Kasumi-1 (cell line): ENCODE measurements around the gene POU2AF3.

Source experiments
- DNase-seq, 2 experiments: peaks; one replicate each; lab custom pipeline; 2025; lab: John Stamatoyannopoulos, UW

The POU2AF3 gene

DNA sequence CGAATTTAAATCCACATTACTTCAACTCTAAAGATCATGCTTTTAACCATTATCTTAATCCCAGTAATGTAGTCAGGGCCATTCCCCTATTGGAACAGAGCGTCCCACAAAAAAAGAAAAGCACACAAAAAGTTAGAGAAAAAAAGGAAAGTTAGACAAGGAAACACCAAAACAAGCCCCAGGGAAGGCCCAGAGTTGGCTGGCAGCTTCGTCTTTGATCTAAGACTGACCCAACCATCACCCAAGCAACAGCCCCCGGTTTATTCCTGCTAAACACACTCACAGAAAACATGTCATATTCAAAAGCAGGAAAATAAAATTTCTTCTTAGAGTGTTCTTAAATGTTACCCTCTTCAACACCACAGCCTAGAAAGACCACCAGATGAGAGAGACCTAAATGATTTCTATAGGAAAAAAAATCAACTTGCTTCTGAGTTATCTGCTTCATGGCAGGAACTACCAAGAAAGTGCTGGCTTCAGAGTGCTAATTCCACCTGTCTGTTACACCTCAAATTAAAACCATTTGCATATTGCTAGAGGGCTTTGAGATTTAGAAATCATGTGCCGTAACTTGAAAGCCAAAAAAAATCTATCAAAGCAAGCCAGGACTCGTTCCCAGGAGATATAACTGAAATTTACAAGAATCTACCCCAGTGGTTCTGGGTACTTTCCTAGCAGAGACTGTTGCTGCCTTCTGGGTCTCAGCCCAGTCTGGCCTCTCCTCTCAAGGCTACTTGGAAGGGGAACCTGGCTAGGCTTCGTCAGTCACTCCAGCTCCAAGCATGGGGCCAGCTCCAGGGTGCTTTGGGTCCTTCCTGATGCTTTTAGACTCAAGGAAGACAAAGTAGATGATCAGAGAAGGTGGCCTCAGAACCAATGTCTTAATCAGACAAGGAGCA, 31.2 kb downstream of the POU2AF3 start:
- DNase-seq: no peak

DNA sequence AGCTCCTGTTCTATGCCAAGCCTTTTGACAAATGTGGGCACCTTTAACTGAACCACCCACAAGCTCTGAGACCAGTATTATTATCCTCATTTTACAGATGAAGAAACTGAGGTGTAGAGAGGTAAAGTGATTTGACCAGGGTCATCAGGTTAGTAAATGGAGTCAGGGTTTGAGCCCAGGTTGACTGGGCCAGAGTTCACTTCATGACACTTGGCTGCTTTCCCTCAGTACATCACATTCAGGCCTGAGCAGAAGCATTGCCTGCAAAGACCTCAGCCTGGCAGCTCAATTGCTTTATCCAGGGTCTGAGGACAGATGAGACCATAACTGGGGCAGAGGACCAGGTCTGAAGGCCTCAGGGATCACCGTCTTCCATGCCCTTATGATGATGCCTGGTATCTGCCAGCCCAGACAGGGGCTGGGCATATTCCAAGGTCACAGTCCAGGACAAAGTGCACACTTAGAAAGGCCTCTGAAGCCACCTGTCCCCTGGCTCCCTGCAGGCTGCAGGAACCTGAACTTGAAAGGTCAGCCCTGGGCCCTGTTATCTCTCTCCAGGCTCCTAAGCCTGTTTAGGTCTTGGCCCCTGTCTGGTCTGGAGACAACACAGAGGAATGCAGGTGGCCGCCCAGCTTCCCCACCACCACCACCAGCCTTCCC, 32.0 kb downstream of the POU2AF3 start:
- DNase-seq: no peak

DNA sequence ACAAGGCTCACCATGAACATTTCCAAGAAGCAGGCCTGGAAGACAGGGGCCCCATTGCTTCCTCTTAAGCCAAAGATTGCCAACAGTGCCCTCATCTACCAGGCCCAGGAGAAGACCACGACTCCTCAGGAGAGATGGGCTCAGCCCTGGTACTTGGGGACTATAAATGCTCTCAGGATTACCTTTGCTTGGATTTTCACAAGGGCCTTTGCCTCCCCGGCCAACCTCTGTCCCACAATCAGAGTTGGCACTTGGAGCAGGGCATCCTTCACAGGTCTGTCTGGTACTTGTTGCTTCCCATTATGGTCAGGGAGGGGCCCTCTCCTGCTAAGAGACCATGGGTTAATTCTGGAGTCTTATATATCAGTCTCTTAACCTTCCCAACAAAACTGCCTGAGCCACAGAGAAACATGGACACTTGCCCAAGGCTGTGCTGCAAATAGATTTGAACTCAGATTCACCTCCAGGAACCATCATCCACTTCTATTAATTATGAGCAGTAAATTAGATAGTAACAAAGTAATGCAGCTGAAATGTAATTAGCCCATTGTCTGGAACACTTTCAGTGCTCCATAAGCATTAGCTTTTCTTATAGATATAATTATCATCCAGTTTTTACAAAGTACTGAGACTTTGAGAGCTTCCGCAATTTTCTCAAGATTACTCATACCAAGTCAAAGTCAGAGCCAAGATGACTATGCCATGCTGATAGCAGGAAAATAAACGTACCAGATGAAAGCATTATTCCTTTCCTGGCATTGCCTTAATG, 33.5 kb downstream of the POU2AF3 start:
- DNase-seq: no peak

DNA sequence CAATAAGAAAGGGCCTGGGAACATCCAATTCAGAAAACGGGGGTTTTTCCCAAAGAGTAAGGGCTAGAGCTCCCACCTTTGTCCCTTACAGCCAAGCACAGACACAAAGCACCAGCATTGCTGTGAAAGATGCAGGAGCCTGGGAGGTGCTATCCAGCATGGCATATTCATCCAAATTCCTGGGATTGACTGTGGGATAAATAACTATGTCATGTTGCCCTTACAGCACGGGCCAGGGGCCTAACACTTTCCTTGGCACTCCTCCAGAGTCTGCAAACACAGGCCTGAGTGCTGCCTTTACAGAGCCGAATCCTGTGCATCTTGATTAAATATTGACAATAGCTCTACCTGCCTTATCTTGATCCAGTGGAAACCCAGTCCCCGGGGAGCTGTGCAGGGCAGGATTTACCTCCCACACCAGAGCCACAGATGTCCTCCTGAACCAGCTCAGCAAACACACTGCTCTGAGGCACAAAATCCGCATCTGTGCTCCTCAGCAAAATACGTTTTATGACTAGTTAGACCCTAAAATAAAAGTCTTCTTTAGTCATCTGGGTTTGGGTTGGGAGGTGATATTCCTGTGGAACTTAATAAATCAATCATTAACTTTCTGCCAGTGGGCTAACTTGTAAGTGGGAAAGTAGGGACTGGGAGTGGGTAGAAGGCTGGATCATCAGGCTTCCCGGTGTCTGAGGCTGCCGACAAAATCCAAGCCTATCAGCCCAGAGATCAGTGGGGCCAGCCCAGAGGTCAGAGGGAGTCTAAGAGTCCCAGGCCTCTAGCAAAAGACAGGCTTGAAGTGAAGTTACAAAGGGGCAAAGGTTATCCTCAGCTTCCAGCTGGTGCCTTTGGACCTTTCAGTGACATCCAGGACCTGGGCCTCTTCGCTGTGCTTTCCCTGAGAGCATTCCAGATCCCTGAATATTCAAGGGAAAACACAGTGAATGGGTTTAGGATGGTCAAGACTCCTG, 36.5 kb downstream of the POU2AF3 start:
- DNase-seq: no peak

DNA sequence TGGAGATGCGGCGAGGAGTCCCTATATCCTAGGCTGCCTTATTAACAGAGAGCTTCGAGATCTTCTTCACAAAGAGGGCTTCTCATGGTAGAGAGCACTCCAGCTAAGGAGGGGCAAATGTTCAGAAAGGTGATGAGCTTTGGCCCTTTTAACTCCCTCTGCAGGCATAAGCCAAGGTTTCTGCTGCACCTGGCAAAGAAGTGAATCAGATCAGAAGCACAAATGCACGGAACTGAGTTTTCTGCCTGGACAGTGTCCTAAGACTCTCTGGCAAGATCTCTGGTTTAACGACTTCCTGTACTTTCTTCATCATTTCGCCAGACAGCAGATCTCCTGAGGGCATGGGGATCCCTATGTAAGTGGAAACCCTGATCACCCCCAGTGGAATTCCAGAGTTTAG, 37.2 kb downstream of the POU2AF3 start:
- DNase-seq: no peak

DNA sequence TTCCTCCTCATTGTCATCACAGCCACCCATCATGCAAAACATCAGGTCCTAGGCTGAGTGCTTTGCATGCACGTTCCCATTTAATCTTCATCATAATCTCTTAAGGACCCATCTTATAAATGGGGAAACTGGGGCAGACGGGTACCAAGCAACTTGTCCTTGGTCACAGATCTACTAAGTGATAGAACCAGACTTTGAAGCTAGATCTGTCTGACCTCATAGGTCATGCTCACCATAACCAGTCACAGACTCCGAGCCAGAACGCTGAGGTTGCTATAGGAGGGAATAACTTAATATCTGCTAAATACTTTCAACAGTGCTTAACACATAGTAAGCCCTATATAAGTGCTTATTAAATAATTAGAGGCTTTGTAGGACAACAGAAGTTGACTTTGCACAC, 37.7 kb downstream of the POU2AF3 start:
- no peak for DNase-seq

DNA sequence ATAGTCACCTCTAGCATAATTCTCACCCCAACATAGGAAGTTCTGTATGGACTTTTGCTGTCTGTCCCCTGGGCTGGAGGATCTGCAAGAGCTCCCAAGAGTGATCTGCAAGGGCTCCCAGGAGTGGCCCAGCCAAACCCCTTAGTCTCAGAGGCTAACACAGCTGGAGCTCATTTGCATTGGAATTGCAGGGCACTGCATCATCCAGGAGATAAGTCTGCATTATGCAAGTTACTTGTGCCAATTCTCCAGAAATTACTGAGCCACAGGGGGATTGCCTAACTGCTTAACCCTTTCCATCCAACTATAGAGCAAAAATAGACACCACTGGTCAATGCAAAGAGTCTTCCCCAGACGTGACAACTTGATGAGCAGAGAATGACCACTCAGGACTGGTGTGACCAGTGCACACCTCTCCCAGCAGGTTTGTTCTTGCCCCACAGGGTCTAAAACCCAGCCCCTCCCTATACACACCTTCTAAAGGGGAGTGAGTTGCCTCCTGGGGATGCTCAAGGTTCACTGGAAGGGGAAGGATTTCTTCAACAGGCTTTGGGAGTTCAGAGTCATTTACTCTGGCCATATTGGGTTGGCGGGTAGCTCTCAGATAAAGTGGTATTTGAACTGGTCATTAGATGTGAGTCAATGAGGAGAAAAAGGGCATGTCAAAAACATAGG, 38.4 kb downstream of the POU2AF3 start:
- no peak for DNase-seq

DNA sequence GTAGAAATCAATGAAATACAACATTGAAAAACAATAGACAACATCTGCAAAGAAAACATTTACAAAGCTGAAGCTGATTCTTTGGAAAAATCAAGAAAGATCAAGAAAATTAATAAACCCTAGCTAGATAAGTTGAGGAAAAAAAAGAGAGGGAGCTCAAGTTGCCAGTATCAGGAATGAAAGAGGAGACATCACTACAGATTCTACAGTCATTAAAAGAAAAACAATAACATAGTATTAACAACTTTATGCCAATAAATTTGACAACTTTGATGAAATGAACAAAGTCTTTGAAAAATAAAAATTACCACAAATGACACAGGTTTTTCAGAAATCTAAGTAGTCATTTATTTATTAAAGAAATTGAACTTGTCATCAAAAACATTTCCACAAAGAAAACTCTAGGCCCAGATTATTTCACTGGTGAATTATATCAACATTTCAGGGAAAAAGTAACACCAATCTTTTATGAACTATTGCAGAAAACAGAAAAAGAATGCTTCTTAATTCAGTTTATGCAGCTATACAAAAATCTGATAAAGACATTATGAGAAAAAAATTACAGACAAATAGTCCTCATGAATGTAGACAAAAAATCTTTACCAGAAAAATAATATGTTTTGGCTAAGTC, 41.5 kb downstream of the POU2AF3 start:
- DNase-seq: no peak

DNA sequence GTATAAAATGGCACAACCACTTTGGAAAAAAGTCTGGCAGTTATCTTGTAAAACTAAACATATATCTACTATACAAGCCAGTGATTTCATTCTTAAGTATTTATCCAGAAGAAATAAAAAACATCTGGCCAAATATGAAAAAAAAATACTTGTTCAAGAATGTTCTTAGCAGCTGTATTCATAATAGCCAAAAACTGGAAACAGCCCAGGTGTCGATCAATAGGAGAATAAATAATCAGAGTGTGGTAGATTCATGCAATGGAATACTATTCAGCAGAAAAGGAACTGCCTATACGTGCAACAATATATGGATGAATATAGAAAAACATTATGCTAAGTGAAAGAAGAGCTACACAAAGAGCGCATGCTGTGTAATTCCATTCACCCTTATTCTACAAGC, 44.0 kb downstream of the POU2AF3 start:
- no peak for DNase-seq

DNA sequence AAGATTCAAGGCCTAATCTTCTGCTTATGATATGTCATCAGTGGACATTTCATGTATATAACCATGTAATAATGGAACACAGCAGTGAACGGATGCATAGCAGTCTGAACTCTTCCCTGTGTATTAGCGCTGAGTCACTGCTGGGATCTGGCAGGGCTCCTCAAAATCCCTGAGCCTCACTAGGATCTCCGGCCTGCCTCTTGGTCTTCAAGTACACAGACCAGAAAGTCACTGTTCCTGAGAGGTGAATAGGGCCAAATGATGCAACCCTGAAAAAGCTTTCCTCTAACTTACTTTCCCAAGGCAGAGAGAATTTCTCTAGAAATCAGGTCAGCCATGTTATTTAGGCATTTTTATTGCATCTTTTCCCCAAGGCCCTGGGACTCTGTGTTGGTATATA, 45.7 kb downstream of the POU2AF3 start:
- no peak for DNase-seq

DNA sequence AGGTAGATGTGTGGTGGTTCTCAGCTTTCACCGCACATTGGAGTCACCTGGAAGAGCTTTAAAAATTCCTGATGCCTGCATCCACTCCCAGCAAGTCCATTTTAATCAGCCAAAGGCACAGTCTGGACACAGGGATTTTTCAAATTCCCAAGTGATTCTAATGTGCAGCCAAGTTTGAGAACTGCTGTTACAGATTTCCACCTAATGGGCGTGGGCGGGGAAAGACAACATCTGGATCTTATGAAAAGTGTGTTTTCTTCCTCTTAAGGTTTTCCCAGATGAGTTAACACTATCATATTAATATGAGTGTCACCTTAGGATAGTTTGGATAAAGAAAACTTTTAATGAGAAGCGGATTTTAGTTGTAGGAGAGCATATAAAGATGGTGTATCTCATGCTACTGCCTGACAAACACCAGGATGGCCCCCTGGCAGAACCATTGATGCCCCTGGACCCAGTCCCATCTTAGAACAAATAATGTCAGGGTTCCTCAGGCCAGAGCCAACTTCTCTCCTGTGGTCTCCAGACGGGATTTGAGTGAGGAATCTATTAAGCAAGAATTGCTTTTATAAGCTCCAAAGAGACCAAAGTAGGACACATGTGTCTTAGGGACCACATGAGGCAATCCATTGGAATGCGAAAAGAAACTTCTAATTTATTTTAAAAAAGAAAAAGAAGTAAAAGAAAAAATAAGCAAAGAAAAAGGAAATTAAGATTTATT, 48.8 kb downstream of the POU2AF3 start:
- DNase-seq: no peak

DNA sequence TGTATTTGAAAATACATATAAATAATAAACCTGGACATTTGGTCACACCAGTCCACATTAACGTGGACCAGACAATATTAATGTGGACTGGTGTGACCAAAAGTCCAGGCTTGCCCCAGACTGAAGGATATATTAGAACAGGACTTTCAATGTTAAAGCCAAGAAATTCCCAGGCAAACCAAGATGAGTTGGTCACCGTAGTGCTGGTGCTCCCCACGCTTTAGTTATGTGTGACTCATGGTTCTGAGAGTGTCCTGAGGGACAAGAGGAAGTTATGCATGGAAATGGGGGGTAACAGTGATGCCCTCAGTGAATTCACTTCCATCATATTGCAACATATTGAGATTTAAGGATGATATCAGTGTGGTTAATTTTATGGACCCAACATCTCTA, 49.4 kb downstream of the POU2AF3 start:
- DNase-seq: no peak

DNA sequence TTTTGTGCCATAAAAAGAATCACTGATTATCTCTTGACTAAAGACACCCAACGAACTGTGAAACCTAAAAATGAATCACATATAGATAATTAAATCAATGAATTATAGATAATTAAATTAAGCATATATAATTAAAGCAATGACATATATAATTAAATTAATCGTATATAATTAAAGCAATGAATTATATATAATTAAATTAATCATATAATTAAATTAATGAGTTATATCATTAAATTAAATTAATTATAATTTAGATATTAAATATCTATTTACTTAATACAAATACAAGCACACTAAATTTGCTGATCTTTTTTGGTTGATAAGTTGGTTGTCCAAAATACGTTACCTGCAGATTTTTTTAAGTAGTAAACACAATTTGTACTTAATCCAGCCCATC, 49.8 kb downstream of the POU2AF3 start:
- no peak for DNase-seq

DNA sequence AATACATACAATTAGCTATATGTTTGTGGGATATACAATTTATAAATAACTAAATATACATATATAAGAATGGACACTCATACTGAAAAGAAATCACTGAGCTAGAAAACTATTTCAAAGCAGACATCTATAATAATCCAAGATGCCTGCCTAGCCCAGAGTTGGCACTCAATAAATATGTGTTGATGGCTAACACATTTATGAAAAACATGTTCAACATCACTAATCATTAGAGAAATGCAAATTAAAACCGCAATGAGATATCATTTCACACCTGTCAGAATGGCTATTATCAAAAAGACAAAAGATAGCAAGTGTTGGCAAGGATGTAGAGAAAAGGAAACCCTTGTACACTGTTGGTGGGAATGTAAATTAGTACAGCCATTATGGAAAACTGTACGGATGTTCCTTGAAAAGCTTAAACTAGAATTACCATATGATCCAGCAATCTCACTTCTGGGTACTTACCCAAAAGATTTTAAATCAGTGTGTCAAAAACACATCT, 50.9 kb downstream of the POU2AF3 start:
- no peak for DNase-seq

DNA sequence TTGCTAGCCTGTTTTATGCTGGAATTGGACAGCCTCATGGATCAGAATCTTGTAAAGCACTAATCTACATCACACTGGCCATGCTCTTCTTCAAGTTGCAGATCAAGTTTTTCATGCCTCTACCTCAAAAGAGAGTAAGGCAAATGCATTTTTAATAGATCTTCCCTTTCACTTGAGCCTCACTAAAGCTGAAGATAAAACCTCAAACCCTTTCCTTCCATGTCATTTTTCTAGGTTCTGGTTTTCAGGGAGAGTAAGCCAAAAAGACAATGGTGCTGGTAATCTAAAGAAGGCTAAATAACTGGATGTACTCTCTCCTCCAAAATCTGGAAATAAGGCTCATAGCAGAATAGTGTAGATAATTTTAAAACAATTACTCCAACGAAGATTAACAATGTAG, 52.5 kb downstream of the POU2AF3 start:
- DNase-seq: no peak

DNA sequence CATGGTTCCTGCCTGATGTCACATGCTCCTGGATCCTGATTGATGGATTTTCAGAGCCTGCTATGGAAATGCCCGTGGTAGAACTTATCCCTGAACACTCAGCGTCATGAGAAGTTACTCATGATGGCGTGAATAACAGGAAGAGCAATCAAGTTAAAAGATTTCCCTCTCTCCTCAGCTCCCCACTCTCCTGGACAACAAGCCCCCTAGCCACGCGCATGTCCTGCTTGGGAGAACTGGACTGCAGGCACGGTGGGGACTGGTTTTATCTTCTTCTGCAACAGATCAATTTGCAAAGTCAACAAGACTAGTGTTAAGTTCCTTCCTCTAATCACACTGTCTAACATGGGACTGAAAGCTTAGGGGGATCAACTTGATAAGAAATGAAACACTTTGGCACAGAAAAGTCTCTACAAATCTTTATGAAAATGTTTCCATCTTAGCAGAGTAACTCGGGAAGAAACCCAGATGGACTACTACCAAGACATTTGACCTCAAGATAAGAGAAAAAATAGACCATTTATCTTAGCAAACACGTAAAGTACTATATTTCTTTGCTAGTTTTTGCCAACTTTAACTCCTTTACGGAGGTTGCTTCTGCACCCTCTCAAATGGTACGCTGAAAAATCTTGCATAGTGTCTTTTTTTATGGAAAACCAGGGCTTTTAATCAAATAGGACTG, 53.2 kb downstream of the POU2AF3 start:
- no peak for DNase-seq

DNA sequence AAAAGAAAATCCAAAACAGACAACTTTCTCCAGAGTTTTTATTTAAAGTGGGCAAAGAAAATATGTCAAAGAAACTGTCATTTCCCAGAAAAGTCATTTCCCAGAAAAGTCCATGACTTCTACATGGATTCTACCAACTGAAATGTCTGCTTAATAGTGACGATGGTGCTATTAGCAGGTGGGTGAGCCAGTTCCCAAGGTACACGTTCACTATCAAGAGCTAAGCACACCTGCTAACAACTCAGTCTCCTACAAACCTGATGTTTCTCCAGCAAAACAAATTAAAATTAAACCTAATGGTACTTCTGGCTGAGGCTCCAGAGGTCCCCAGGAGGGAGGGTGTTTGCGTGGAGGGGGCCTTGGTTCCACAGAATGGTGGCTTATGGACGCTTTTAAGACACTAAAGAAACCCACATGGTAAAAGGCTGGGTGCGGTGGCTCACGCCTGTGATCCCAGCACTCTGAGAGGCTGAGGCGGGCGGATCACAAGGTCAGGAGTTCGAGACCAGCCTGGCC, 53.9 kb downstream of the POU2AF3 start:
- no peak for DNase-seq

DNA sequence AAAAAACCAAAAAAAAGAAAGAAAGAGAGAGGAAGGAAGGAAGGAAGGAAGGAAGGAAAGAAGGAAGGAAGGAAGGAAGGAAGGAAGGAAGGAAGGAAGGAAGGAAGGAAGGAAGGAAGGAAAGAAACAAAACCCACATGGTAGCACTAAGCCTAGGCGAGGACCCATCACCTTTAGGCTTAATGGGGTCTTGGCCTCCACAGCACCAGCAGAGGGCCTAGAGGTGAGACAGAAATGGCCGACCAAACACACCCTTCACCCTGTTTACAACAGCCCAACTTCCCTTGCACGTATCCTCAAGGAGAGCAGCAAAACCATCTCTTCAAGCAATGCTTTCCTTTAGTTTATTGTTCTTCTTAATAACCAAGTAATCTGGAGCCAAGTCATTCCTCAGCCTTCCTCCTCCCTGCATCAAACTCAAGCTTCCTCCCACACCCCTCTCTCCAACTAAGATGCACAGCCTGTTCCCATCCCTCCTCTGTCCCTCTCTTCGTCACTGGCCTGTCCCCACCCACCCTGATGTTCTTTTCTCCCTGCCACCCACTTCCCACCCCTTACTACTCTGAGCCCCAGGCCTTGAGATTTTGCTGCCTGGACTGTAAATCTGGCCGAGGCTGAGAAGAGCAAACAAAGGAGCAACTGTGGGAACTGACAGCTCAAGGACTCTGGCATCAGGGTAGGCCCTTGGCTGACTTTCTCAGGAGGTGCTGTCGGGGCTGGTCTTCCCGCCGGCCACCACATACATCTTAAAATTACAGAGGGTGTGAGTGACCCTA, 54.8 kb downstream of the POU2AF3 start:
- no peak for DNase-seq
